ENCODE results near the gene NOP9. TPM values are rescaled to one million over a fixed set of nuclear protein-coding genes. Genes with fewer than 3 reads are reported as not detected.

NOP9 gene
- total RNA-seq, 2 experiments from 2014 or later: 30.7 to 30.9 TPM

DNA sequence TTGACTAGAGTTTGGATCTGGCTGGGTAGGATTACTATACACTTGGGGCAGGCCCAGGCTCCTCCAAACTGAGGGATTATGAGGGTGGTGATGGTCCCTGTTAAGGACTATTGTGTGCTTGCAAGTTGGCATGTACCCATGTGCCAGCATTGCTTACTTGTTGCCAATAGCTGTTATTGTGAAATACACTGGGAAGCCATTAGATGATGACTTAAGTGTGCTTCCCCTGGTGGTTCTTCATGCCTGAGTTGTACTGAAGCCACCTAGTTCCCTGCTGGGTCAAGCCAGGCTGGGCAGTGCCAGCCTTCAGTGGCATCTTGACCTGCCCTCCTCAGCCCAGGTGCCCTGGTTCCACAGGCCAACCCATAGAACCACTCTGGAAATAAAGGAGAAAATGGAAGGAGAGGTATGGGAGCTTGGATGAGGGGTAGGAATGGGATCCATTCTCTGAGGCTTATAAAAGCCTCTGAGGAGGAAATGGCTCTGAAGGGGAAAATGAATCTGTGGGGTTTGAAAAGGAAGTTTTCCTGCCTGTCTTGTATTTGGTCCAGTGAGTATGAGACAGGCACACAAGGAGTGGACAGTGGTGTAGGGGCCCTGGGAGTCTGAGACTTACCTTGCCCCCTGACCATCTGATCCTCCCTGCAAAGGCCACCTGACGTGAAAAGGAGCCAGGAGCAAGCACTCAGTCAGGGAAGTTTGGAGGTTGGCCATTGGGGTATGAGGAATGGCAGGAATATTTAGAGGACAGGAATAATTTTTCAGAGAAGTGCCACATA lies 12.4 kb downstream of the NOP9 start:
- intact Hi-C loops (cut with micrococcal nuclease): loop anchor here (1.0 to 5.0 kb wide), 4 partner anchors 21 to 260 kb away; partner anchors contain the start of genes CARMIL3 and RABGGTA
- no peak for DNase-seq
- CTCF ChIA-PET: interaction anchor here (0.7 to 9.9 kb wide), 15 partner anchors 9 to 130 kb away, joined by 3 to 235 read pairs (median 6); partner anchors contain the start of genes ADCY4, CBLN3, CHMP4A and DHRS1
- Mint-ChIP-seq H3K36me3 (peaks cover 18% of the 10 kb centered on the region), H3K4me1 (ENCODE audit: low read depth) (peaks cover 72% of the 10 kb centered on the region), H3K4me3 (peak overlapping the region; percentile 79), H3K27me3 (no peaks in the 10 kb centered on the region), H3K27ac (peak overlapping the region; percentile 84), H3K9me3 (no peaks in the 10 kb centered on the region)
- POLR2A ChIA-PET: interaction anchor here (1.0 to 1.3 kb wide), 6 partner anchors 12 to 124 kb away, joined by 3 to 6 read pairs (median 4); partner anchors contain the start of genes CBLN3, DHRS1, KHNYN and NOP9

GRCh38 chr14:24312736-24313507 lies 13.3 kb downstream of the NOP9 start:
- intact Hi-C loops (cut with micrococcal nuclease): loop anchor here (5.0 kb wide), 2 partner anchors 119 to 261 kb away; partner anchors contain the start of gene CARMIL3
- H3K9me3 Mint-ChIP-seq: no peaks in the 10 kb centered on the region
- ChIA-PET POLR2A (interaction anchor here (1.0 to 1.2 kb wide), 2 partner anchors 13 to 16 kb away, joined by 4 read pairs; partner anchors contain the start of genes DHRS1 and NOP9), CTCF (interaction anchor here (0.6 to 9.9 kb wide), 10 partner anchors 10 to 121 kb away, joined by 3 to 235 read pairs (median 6); partner anchors contain the start of genes ADCY4, CBLN3, DHRS1 and KHNYN)
- H3K36me3 Mint-ChIP-seq: peaks cover 13% of the 10 kb centered on the region
- peak overlapping the region; percentile 79 for H3K4me3 Mint-ChIP-seq
- no peaks in the 10 kb centered on the region for H3K27me3 Mint-ChIP-seq
- DNase-seq: peak; percentile 68
- H3K27ac Mint-ChIP-seq: peak overlapping the region; percentile 84
- peaks cover 73% of the 10 kb centered on the region for H3K4me1 Mint-ChIP-seq (ENCODE audit: low read depth)

GRCh38 chr14:24313913-24314312 lies 14.3 kb downstream of the NOP9 start:
- no peak overlapping the region for H3K4me3 Mint-ChIP-seq

DNA sequence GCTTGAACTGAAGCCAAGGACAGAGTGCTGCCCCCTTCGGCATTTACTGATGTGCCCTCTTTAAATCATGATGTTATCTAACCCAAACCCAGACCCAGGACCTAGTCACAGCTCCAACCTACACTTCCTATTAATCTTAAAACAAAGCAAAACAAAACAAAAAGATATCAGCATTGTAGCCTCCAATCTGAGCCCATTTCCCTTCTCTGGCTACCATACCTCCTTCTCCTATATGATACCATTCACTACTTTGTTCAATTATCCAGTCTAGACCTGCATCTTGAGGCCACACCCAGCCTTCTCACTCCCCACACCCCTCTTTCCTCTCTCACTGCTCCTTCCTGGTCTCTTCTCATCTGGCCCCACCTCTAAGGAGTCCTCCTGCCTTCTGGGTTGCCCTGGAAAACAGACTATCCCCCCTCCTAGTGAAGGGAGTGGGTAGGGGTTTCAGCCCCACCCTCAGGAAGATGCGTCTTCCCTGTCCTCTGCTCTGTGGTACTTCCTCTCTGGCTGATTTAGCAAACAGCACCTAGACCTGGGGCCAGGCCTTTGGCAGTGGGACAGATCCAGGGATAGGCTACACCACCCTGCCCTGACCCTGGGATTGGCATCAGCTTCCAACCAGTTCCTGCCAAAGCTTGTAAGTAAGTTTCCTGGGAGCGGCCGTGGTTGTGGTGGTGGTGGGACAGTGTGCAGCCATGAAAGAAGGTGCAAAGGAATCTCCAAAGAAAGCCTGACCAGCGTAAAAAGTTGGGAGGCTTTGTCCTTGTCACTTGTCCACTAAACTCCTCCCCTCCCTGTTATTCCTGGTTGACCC lies 14.9 kb downstream of the NOP9 start:
- Mint-ChIP-seq H3K36me3 (peaks cover 10% of the 10 kb centered on the region), H3K9me3 (no peaks in the 10 kb centered on the region), H3K4me1 (ENCODE audit: low read depth) (peaks cover 60% of the 10 kb centered on the region), H3K27ac (peak overlapping the region; percentile 44), H3K4me3 (no peak overlapping the region), H3K27me3 (no peaks in the 10 kb centered on the region)
- intact Hi-C loops (cut with micrococcal nuclease): loop anchor here (5.0 kb wide), 2 partner anchors 118 to 262 kb away; partner anchors contain the start of gene CARMIL3
- ChIA-PET CTCF (interaction anchor here (1.3 to 9.9 kb wide), 3 partner anchors 11 to 69 kb away, joined by 4 to 235 read pairs (median 197); partner anchors contain the start of genes ADCY4 and TINF2), POLR2A (interaction anchor here (0.8 kb wide), 1 partner anchor 122 kb away, joined by 3 read pairs; no protein-coding TSS in a partner anchor)
- DNase-seq: no peak

More at GRCh38 chr14:24313913-24314312, 14.3 kb downstream of the NOP9 start:
- Mint-ChIP-seq H3K27ac (peak overlapping the region; percentile 11), H3K36me3 (peaks cover 10% of the 10 kb centered on the region), H3K27me3 (no peaks in the 10 kb centered on the region), H3K4me1 (ENCODE audit: low read depth) (peaks cover 67% of the 10 kb centered on the region), H3K9me3 (no peaks in the 10 kb centered on the region)
- ChIA-PET CTCF (interaction anchor here (1.3 to 9.9 kb wide), 4 partner anchors 11 to 120 kb away, joined by 4 to 235 read pairs (median 166); partner anchors contain the start of genes ADCY4, CBLN3, KHNYN and TINF2), POLR2A (interaction anchor here (0.8 kb wide), 1 partner anchor 123 kb away, joined by 3 read pairs; no protein-coding TSS in a partner anchor)
- DNase-seq: no peak
- intact Hi-C loops (cut with micrococcal nuclease): loop anchor here (5.0 kb wide), 2 partner anchors 118 to 262 kb away; partner anchors contain the start of gene CARMIL3

GRCh38 chr14:24315243-24315806 lies 15.7 kb downstream of the NOP9 start:
- no peak overlapping the region for H3K4me3 Mint-ChIP-seq
- H3K27me3 Mint-ChIP-seq: no peaks in the 10 kb centered on the region
- POLR2A ChIA-PET: no interaction called here
- H3K36me3 Mint-ChIP-seq: peaks cover 10% of the 10 kb centered on the region
- intact Hi-C loops (cut with micrococcal nuclease): no loop called here
- peaks cover 54% of the 10 kb centered on the region for H3K4me1 Mint-ChIP-seq (ENCODE audit: low read depth)
- H3K27ac Mint-ChIP-seq: no peak overlapping the region
- no peak for DNase-seq
- no peaks in the 10 kb centered on the region for H3K9me3 Mint-ChIP-seq
- CTCF ChIA-PET: interaction anchor here (1.1 to 19.5 kb wide), 2 partner anchors 5 to 19 kb away, joined by 4 to 235 read pairs; partner anchors contain the start of genes CIDEB, LTB4R and LTB4R2

- no peak overlapping the region for H3K27ac Mint-ChIP-seq
- CTCF ChIA-PET: interaction anchor here (1.1 to 19.5 kb wide), 2 partner anchors 6 to 18 kb away, joined by 4 to 235 read pairs; partner anchors contain the start of genes CIDEB, LTB4R and LTB4R2
- H3K27me3 Mint-ChIP-seq: no peaks in the 10 kb centered on the region
- no peaks in the 10 kb centered on the region for H3K9me3 Mint-ChIP-seq
- no peak for DNase-seq
- H3K4me1 Mint-ChIP-seq (ENCODE audit: low read depth): peaks cover 52% of the 10 kb centered on the region
- peaks cover 10% of the 10 kb centered on the region for H3K36me3 Mint-ChIP-seq
- POLR2A ChIA-PET: no interaction called here
- intact Hi-C loops (cut with micrococcal nuclease): no loop called here
- H3K4me3 Mint-ChIP-seq: no peak overlapping the region
These were observed 16.4 kb downstream of the NOP9 start for GRCh38 chr14:24315807-24316596.

DNA sequence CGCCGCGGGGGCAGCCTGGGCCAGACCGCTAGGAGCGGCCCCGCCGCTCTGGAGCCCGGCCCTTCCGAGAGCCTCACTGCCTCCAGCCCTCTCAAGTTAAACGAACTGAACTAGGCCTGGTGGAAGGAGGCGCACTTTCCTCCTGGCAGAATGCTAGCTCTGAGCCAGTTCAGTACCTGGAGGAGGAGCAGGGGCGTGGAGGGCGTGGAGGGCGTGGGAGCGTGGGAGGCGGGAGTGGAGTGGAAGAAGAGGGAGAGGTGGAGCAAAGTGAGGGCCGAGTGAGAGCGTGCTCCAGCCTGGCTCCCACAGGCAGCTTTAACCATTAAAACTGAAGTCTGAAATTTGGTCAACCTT lies 16.9 kb downstream of the NOP9 start:
- Mint-ChIP-seq H3K36me3 (peaks cover 10% of the 10 kb centered on the region), H3K4me3 (no peak overlapping the region), H3K9me3 (no peaks in the 10 kb centered on the region), H3K4me1 (ENCODE audit: low read depth) (peaks cover 52% of the 10 kb centered on the region), H3K27ac (no peak overlapping the region), H3K27me3 (no peaks in the 10 kb centered on the region)
- no peak for DNase-seq
- intact Hi-C loops (cut with micrococcal nuclease): no loop called here
- ChIA-PET CTCF (interaction anchor here (1.1 to 25.4 kb wide), 3 partner anchors 7 to 117 kb away, joined by 4 to 968 read pairs (median 235); partner anchors contain the start of genes CBLN3, CIDEB, KHNYN and LTB4R), POLR2A (no interaction called here)

GRCh38 chr14:24317141-24317928 lies 17.7 kb downstream of the NOP9 start:
- Mint-ChIP-seq H3K27me3 (no peaks in the 10 kb centered on the region), H3K4me3 (no peak overlapping the region), H3K9me3 (no peaks in the 10 kb centered on the region), H3K4me1 (ENCODE audit: low read depth) (peaks cover 45% of the 10 kb centered on the region), H3K27ac (peak overlapping the region; percentile 55), H3K36me3 (peaks cover 10% of the 10 kb centered on the region)
- CTCF ChIA-PET: interaction anchor here (7.2 to 25.4 kb wide), 3 partner anchors 7 to 116 kb away, joined by 31 to 968 read pairs (median 235); partner anchors contain the start of genes CBLN3, CIDEB, KHNYN and LTB4R
- intact Hi-C loops (cut with micrococcal nuclease): no loop called here
- POLR2A ChIA-PET: interaction anchor here (1.4 kb wide), 1 partner anchor 15 kb away, joined by 3 read pairs; no protein-coding TSS in a partner anchor
- DNase-seq: no peak

DNA sequence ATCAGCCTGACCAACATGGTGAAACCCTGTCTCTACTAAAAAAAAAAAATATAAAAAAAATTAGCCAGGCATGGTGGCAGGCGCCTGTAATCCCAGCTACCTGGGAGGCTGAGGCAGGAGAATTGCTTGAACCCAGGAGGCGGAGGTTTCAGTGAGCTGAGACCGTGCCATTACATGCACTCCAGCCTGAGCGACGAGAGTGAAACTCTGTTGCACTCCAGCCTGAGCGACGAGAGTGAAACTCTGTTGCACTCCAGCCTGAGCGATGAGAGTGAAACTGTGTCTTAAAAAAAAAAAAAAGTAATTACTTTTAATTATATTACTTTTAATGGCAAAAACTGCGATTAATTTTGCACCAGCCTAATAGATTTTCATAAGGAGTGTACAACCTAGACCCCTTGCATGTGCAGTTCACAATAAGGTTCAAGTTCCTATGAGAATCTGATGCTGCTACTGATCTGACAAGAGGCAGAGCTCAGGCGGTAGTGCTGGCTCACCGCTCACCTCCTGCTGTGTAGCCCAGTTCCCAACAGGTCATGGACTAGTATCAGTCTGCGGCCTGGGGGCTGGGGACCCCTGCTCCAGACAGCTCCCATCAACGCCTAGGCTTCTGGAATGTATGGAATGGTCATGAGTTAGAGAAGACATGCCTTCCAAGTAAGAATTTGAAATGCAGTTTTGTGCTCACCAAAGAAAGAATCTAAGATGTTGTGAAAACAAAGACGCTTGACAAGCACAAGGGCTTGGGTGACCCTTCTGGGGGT lies 21.7 kb downstream of the NOP9 start:
- intact Hi-C loops (cut with micrococcal nuclease): no loop called here
- H3K4me1 Mint-ChIP-seq (ENCODE audit: low read depth): peaks cover 13% of the 10 kb centered on the region
- POLR2A ChIA-PET: no interaction called here
- H3K9me3 Mint-ChIP-seq: no peaks in the 10 kb centered on the region
- no peak overlapping the region for H3K27ac Mint-ChIP-seq
- no peaks in the 10 kb centered on the region for H3K27me3 Mint-ChIP-seq
- CTCF ChIA-PET: interaction anchor here (1.1 to 25.4 kb wide), 5 partner anchors 10 to 112 kb away, joined by 3 to 968 read pairs (median 31); partner anchors contain the start of genes CBLN3, CIDEB, KHNYN and LTB4R
- H3K36me3 Mint-ChIP-seq: peaks cover 2% of the 10 kb centered on the region
- DNase-seq: no peak
- no peak overlapping the region for H3K4me3 Mint-ChIP-seq

Data from activated CD4-positive, alpha-beta memory T cell treated with anti-CD3 and anti-CD28 coated beads for 36 hours (primary cell).